OCI-LY3 (cell line): ENCODE results near the gene BCAR1.

Source experiments
- H2AFZ ChIP-seq: fragments of 200-600, 300-600 bp; shearing (Covaris generic); 2 replicates; pipeline ENCODE4 v1.6.0; 2014; ENCODE audit warnings: antibody characterized with exemption, low read depth, low read length
- H3K27ac ChIP-seq: fragments of 200-600, 300-600 bp; sonication (generic); 2 replicates; pipeline ENCODE4 v1.5.1; 2014; ENCODE audit warnings: mild to moderate bottlenecking, low read length, moderate library complexity, mixed read lengths
- H3K27me3 ChIP-seq: fragments of 200-600, 300-600 bp; sonication (generic); 2 replicates; pipeline ENCODE4 v1.6.1; 2014; ENCODE audit warnings: low read depth, low read length, mixed read lengths
- H3K36me3 ChIP-seq: fragments of 200-600, 300-600 bp; sonication (generic); replicated peaks from 2 replicates; pipeline ENCODE3; 2014; ENCODE audit warnings: low read depth, low read length, mixed read lengths
- H3K4me1 ChIP-seq: fragments of 300-600, 200-600 bp; sonication (generic); 2 replicates; pipeline ENCODE4 v1.6.1; 2014; ENCODE audit warnings: low read length, mixed read lengths
- H3K4me2 ChIP-seq: fragments of 200-600, 300-600 bp; sonication (generic); 2 replicates; pipeline ENCODE4 v1.6.1; 2014; ENCODE audit warnings: low read length, mixed read lengths
- H3K4me3 ChIP-seq: fragments of 300-600, 200-600 bp; sonication (generic); 2 replicates; pipeline ENCODE4 v1.5.1; 2014; ENCODE audit warnings: antibody characterized with exemption, mild to moderate bottlenecking, low read length, moderate library complexity
- H3K79me2 ChIP-seq: fragments of 300-600, 200-600 bp; shearing (Covaris generic); 2 replicates; pipeline ENCODE4 v1.6.1; 2014; ENCODE audit warnings: mild to moderate bottlenecking, low read length, mixed read lengths
- H3K9ac ChIP-seq: fragments of 300-600, 200-600 bp; shearing (Covaris generic); 2 replicates; pipeline ENCODE4 v1.6.0; 2014; ENCODE audit warnings: mild to moderate bottlenecking, low read length, moderate library complexity
- H3K9me3 ChIP-seq: fragments of 200-600, 300-600 bp; shearing (Covaris generic); 2 replicates; pipeline ENCODE4 v1.6.1; 2014; ENCODE audit warnings: low read length, mixed read lengths; ENCODE audit not compliant: insufficient read depth
- H4K20me1 ChIP-seq: fragments of 200-600, 300-600 bp; sonication (generic); 2 replicates; pipeline ENCODE4 v1.6.1; 2016; ENCODE audit warnings: low read length, mixed read lengths; ENCODE audit not compliant: insufficient read depth
- EZH2phosphoT487 ChIP-seq: fragments of 200-600 bp; shearing (Covaris generic); IDR thresholded peaks from 2 replicates; pipeline ENCODE4 v1.6.1; 2018; ENCODE audit warnings: antibody characterized with exemption, mixed run types, low read depth
- TF ChIP-seq, protein P1 (sequence below): fragments of 200-600, 300-600 bp; sonication (generic); IDR thresholded peaks from 2 replicates; pipeline ENCODE4 v1.5.1; 2014; ENCODE audit warnings: antibody characterized with exemption, low read length, low read depth

BCAR1 gene

DNA sequence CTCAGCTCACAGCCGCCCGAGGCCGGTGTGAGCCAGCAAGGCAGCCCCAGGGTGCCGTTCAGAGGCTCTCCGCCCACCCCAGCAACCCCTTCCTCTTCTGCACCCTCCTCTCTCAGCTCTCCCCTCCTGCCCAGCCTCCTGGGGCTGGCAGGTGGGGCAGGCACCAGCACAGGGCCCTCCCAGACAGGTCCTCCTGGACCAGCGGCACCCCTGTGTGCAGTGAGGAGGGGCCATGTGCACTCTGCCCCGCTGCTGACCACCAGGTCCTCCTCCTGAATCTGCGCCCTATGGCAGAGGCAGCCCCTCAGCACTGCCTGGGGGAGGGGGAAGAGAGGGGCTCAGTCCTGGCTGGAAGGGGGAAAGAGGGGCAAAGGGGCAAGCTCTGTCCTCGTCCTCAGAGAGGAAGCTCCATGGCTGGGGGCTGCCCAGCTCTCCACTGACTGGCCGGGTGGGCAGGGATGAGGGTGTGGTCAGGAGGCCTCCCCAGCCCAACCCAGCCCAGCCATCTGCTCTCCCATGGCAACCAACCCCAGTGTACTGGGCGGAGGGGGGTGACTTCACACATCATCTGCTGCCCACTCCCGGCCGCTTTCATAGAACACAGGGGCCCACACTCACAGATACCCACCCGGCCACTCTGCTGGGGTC is 5.4 kb upstream of the BCAR1 start:
- Histone ChIP-seq H3K9ac (no peak overlapping the region), H3K4me2 (no peak overlapping the region), H3K36me3 (no peaks in the 10 kb centered on the region), H4K20me1 (peaks cover 41% of the 10 kb centered on the region), H3K79me2 (no peaks in the 10 kb centered on the region), H3K9me3 (no peaks in the 10 kb centered on the region), H3K4me3 (no peak overlapping the region), H3K4me1 (peaks cover 5% of the 10 kb centered on the region; the same call in 1 of the 2 replicates), H3K27ac (no peak overlapping the region), H2AFZ (no peak overlapping the region), H3K27me3 (peaks cover 23% of the 10 kb centered on the region)
- TF ChIP-seq, protein P1, sequence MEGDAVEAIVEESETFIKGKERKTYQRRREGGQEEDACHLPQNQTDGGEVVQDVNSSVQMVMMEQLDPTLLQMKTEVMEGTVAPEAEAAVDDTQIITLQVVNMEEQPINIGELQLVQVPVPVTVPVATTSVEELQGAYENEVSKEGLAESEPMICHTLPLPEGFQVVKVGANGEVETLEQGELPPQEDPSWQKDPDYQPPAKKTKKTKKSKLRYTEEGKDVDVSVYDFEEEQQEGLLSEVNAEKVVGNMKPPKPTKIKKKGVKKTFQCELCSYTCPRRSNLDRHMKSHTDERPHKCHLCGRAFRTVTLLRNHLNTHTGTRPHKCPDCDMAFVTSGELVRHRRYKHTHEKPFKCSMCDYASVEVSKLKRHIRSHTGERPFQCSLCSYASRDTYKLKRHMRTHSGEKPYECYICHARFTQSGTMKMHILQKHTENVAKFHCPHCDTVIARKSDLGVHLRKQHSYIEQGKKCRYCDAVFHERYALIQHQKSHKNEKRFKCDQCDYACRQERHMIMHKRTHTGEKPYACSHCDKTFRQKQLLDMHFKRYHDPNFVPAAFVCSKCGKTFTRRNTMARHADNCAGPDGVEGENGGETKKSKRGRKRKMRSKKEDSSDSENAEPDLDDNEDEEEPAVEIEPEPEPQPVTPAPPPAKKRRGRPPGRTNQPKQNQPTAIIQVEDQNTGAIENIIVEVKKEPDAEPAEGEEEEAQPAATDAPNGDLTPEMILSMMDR: no peak
- no peak for TF ChIP-seq EZH2phosphoT487

DNA sequence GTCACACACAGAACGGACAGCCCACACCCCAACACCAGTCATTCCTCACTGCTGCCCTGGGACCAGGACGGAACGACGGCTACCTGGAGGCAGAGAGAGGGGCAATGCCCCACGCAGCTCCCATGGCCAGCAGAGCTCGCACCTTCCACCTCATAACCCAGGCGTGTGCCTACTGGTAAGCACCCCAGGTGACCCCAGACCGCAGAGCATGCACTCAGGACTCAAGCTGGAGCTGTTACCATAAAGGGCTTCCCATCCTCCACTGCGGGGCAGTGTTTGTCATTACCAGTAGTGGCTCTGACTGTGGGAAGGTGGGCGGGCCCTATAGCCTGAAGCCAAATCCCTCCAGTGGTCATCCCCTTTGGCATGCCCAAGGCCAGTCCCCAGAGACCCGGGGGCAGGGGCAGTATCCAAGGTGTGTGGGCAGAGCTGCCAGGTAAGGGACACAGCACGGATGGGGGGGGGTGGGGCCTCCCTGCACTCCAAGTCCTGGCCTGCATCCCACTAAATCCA is 4.7 kb upstream of the BCAR1 start:
- Histone ChIP-seq H3K9ac (no peak overlapping the region), H3K36me3 (no peaks in the 10 kb centered on the region), H3K4me3 (no peak overlapping the region), H3K9me3 (no peaks in the 10 kb centered on the region), H3K79me2 (no peaks in the 10 kb centered on the region), H3K27me3 (peaks cover 24% of the 10 kb centered on the region), H3K4me1 (peaks cover 5% of the 10 kb centered on the region; the same call in 1 of the 2 replicates), H4K20me1 (peaks cover 42% of the 10 kb centered on the region), H2AFZ (no peak overlapping the region), H3K4me2 (no peak overlapping the region), H3K27ac (no peak overlapping the region)
- no peak for TF ChIP-seq EZH2phosphoT487
- TF ChIP-seq, protein P1: no peak

DNA sequence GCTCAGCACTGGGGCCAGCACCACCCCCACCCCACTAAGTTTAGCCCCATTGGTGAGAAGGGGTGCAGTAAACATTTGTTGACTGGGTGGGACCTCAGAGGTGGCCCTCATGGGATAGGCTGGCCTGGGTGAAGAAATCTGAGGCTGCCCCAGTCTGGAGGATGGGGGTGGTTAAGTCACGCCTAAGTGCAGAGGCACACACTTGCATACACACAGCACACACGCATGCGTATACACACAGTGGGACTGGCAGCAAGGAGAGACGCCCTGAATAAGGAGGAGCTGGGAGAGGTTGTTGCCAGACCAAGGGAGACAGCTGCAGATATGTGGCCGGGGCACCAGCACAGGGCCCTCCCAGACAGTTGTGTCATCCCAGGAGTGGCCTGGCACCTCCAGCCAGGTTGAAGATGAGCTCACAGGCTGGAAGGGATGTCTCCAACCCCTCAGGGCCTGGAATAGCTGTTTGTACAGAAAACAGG is 3.0 kb upstream of the BCAR1 start:
- Histone ChIP-seq H3K9ac (no peak overlapping the region), H3K36me3 (no peaks in the 10 kb centered on the region), H3K9me3 (no peaks in the 10 kb centered on the region), H3K4me3 (no peak overlapping the region), H2AFZ (no peak overlapping the region), H3K27ac (no peak overlapping the region), H3K27me3 (peaks cover 40% of the 10 kb centered on the region), H4K20me1 (peaks cover 51% of the 10 kb centered on the region), H3K4me1 (peaks cover 5% of the 10 kb centered on the region; the same call in 1 of the 2 replicates), H3K79me2 (no peaks in the 10 kb centered on the region), H3K4me2 (no peak overlapping the region)
- TF ChIP-seq, protein P1: no peak
- no peak for TF ChIP-seq EZH2phosphoT487

DNA sequence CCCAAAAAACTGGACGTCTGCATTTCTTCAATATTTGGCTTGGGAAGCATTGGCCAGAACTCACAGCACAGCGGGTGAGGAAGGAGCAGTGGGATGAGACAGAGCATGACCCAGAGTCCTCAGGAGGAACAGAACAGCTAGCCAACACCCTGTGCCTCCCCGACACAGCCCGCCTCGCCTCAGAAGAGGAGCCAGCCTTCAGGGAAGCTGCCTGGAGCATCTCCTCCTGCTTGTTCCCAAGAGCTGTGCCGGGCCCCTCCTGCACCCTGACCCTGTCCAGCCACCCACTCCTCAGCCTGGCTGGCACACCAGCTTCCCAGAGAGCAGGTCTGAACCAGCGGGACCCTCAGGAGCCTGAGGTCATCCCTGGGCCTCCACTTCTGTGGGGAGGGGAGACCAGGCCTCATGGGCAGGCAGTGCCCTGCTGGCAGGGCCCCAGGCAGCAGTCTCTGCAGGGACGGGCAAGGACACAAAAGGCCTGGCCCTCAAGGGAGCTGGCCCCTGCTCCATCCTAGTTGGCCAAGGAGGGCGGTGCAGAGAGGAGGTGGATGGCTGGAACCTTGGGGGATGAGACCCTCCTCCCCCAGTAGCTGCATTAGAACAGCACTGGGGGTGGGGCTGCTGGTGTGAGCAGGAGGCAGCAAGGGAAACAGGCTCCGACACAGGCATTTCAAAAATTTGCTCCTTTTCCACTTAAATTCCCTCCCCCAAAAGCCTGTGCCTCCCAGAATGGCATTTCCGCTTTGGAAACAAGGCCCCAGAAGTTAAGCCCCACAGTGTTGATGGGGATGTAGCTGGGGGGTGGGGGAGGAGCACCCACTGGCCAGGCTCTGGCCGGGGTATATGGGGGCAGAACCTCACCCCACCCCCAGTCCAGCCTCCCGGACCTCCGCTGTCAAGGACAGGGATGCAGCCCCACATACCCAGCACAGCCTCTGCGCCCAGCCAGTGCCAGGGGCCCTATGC is 1.8 kb upstream of the BCAR1 start:
- H2AFZ ChIP-seq: no peak overlapping the region
- no peak overlapping the region for H3K4me2 ChIP-seq
- H3K9me3 ChIP-seq: no peaks in the 10 kb centered on the region
- peaks cover 55% of the 10 kb centered on the region for H4K20me1 ChIP-seq
- H3K4me3 ChIP-seq: no peak overlapping the region
- H3K27ac ChIP-seq: no peak overlapping the region
- H3K79me2 ChIP-seq: no peaks in the 10 kb centered on the region
- TF ChIP-seq, protein P1: no peak
- TF ChIP-seq EZH2phosphoT487: no peak
- H3K36me3 ChIP-seq: no peaks in the 10 kb centered on the region
- no peak overlapping the region for H3K9ac ChIP-seq
- peaks cover 3% of the 10 kb centered on the region; the same call in 1 of the 2 replicates for H3K4me1 ChIP-seq
- peaks cover 34% of the 10 kb centered on the region for H3K27me3 ChIP-seq
